NCI-H82 (cell line): ENCODE measurements around the gene FBXW8.

Experiments used
- DNase-seq: peaks from one replicate; lab custom pipeline; 2025; lab: John Stamatoyannopoulos, UW

Gene FBXW8

GRCh38 chr12:116990971-116991966 is 80.5 kb downstream of the FBXW8 start:
- DNase-seq = no peak

- no peak for DNase-seq
Measured at GRCh38 chr12:116996093-116996492, 85.3 kb downstream of the FBXW8 start.

- no peak for DNase-seq
Measured at GRCh38 chr12:116996621-116997020, 85.9 kb downstream of the FBXW8 start.

- DNase-seq = no peak
Measured at GRCh38 chr12:116999066-116999465, 88.3 kb downstream of the FBXW8 start.

GRCh38 chr12:117000316-117000715 is 89.6 kb downstream of the FBXW8 start:
- no peak for DNase-seq

- no peak for DNase-seq
Measured at GRCh38 chr12:117002051-117002817, 91.5 kb downstream of the FBXW8 start.

GRCh38 chr12:117003883-117004404 is 93.2 kb downstream of the FBXW8 start:
- no peak for DNase-seq

- no peak for DNase-seq
Measured at GRCh38 chr12:117005417-117006046, 94.8 kb downstream of the FBXW8 start.

- DNase-seq = no peak
Measured at GRCh38 chr12:117006333-117006732, 95.6 kb downstream of the FBXW8 start.

GRCh38 chr12:117007577-117007976 is 96.8 kb downstream of the FBXW8 start:
- no peak for DNase-seq

GRCh38 chr12:117009759-117010158 is 99.0 kb downstream of the FBXW8 start:
- no peak for DNase-seq

GRCh38 chr12:117010693-117011451 is 100.1 kb downstream of the FBXW8 start:
- DNase-seq = no peak

- DNase-seq = no peak
Measured at GRCh38 chr12:117011988-117012805, 101.4 kb downstream of the FBXW8 start.

- DNase-seq = no peak
Measured at GRCh38 chr12:117013726-117014125, 103.0 kb downstream of the FBXW8 start.

- no peak for DNase-seq
Measured at GRCh38 chr12:117014342-117014887, 103.7 kb downstream of the FBXW8 start.

GRCh38 chr12:117015811-117016210 is 105.1 kb downstream of the FBXW8 start:
- no peak for DNase-seq

- DNase-seq = no peak
Measured at GRCh38 chr12:117017807-117018206, 107.1 kb downstream of the FBXW8 start.

GRCh38 chr12:117018276-117018675 is 107.5 kb downstream of the FBXW8 start:
- DNase-seq = no peak

- DNase-seq = no peak
Measured at GRCh38 chr12:117018685-117019084, 107.9 kb downstream of the FBXW8 start.

- DNase-seq = no peak
Measured at GRCh38 chr12:117019866-117020265, 109.1 kb downstream of the FBXW8 start.
